ENCODE data around the gene SLC35F6. TPM values are rescaled to one million over a fixed set of nuclear protein-coding genes. Genes with fewer than 3 reads are reported as not detected.

The SLC35F6 gene
- total RNA-seq, 6 experiments from 2014 or later = 14.2 to 73.9 (median 27.2) TPM

GRCh38 chr2:26752656-26753055, 11.4 kb upstream of the SLC35F6 start:
- Histone ChIP-seq H3K4me1 (peaks cover 0 to 2% (median 0%) of the 10 kb centered on the region in 4 donors), H3K4me3 (no peak overlapping the region), H3K27me3 (no peaks in the 10 kb centered on the region), H3K36me3 (no peaks in the 10 kb centered on the region), H3K9me3 (no peaks in the 10 kb centered on the region), H3K27ac (no peak overlapping the region)
- intact Hi-C loops (cut with DNase I) = no loop called here
- no peak for ATAC-seq
- DNase-seq = no peak
- TF ChIP-seq POLR2A (IDR thresholded peaks at IDR 0.05) (no peak), CTCF (IDR thresholded peaks at IDR 0.05) (no peak)
- 77% methylated on average over 3 of the region's 3 CpGs for WGBS (ENCODE audit: insufficient coverage, low coverage, low lambda C conversion rate, missing lambda C conversion rate)

GRCh38 chr2:26754539-26754938, 9.5 kb upstream of the SLC35F6 start:
- H3K27me3 ChIP-seq = no peaks in the 10 kb centered on the region
- ATAC-seq = no peak

GRCh38 chr2:26754972-26755670, 9.0 kb upstream of the SLC35F6 start:
- Histone ChIP-seq H3K4me3 (no peak overlapping the region), H3K36me3 (no peaks in the 10 kb centered on the region), H3K27ac (no peak overlapping the region), H3K9me3 (no peaks in the 10 kb centered on the region), H3K27me3 (no peaks in the 10 kb centered on the region), H3K4me1 (peaks cover 0 to 11% (median 6%) of the 10 kb centered on the region in 4 donors)
- no peak for TF ChIP-seq CTCF (IDR thresholded peaks at IDR 0.05)
- TF ChIP-seq POLR2A (IDR thresholded peaks at IDR 0.05) = no peak
- intact Hi-C loops (cut with DNase I) = no loop called here
- DNase-seq (no peak), ATAC-seq (no peak)
- WGBS (ENCODE audit: insufficient coverage, low coverage, low lambda C conversion rate, missing lambda C conversion rate) = 63% methylated on average over 2 of the region's 4 CpGs

More at GRCh38 chr2:26754539-26754938, 9.5 kb upstream of the SLC35F6 start:
- peaks cover 0 to 11% (median 6%) of the 10 kb centered on the region in 4 donors for H3K4me1 ChIP-seq
- WGBS (ENCODE audit: insufficient coverage, low coverage, low lambda C conversion rate, missing lambda C conversion rate) = 92% methylated on average over 4 of the region's 4 CpGs
- H3K9me3 ChIP-seq = no peaks in the 10 kb centered on the region
- no peak overlapping the region for H3K27ac ChIP-seq
- intact Hi-C loops (cut with DNase I) = no loop called here
- H3K36me3 ChIP-seq = no peaks in the 10 kb centered on the region
- H3K4me3 ChIP-seq = no peak overlapping the region
- TF ChIP-seq POLR2A (IDR thresholded peaks at IDR 0.05) = no peak
- TF ChIP-seq CTCF (IDR thresholded peaks at IDR 0.05) = no peak
- no peak for DNase-seq

- Histone ChIP-seq H3K4me3 (no peak overlapping the region), H3K27ac (no peak overlapping the region), H3K9me3 (no peaks in the 10 kb centered on the region), H3K36me3 (no peaks in the 10 kb centered on the region), H3K27me3 (no peaks in the 10 kb centered on the region), H3K4me1 (peaks cover 0 to 11% (median 6%) of the 10 kb centered on the region in 4 donors)
- intact Hi-C loops (cut with DNase I) = no loop called here
- 38% methylated on average over 2 of the region's 5 CpGs for WGBS (ENCODE audit: insufficient coverage, low coverage, low lambda C conversion rate, missing lambda C conversion rate)
- no peak for TF ChIP-seq POLR2A (IDR thresholded peaks at IDR 0.05)
- no peak for TF ChIP-seq CTCF (IDR thresholded peaks at IDR 0.05)
- no peak for DNase-seq
- peak; percentile 23 to 54 (median 41) for ATAC-seq
Measured at GRCh38 chr2:26756337-26756736, 7.7 kb upstream of the SLC35F6 start.
